ENCODE measurements around the gene RASSF10.

- TF ChIP-seq CTCF (IDR thresholded peaks at IDR 0.05), result no peak
- no peak for TF ChIP-seq POLR2A (IDR thresholded peaks at IDR 0.05)
Observed at GRCh38 chr11:13051257-13051656, 42.1 kb downstream of the RASSF10 start.
